HepG2 (cell line): ENCODE measurements around the gene NTMT1. TPM values are rescaled to one million over a fixed set of nuclear protein-coding genes. Genes with fewer than 3 reads are reported as not detected.

ENCODE experiments used
- FOXK1 ChIP-seq: sonication (generic); formaldehyde crosslinking; IDR thresholded peaks from 2 replicates; pipeline ENCODE4 v1.4.0; 2020; ENCODE audit warnings: low read depth, missing genetic modification reagents, borderline replicate concordance
- GABPA ChIP-seq, 2 experiments: IDR thresholded peaks; 2 replicates each; pipeline ENCODE4 v1.6.1; 2011 to 2016; ENCODE audit warnings: low read depth in 2 of 2, low read length in 1 of 2, missing biosample characterization in 1 of 2, missing genetic modification characterization in 1 of 2
- HDAC2 ChIP-seq: sonication (generic); formaldehyde crosslinking; IDR thresholded peaks from 2 replicates; pipeline ENCODE4 v1.4.0; 2020; ENCODE audit warnings: missing genetic modification reagents
- HNRNPK ChIP-seq: fragments of 200-400 bp; formaldehyde crosslinking; IDR thresholded peaks from 2 replicates; pipeline ENCODE4 v1.6.1; 2018; ENCODE audit warnings: low read length, low read depth, moderate library complexity, mild to moderate bottlenecking; ENCODE audit not compliant: poor library complexity, severe bottlenecking
- NBN ChIP-seq: fragments of 450-650 bp; conservative IDR thresholded peaks from 2 replicates; pipeline ENCODE4 v1.6.1; 2017
- ONECUT2 ChIP-seq: sonication (generic); formaldehyde crosslinking; IDR thresholded peaks from 2 replicates; pipeline ENCODE4 v1.4.0; 2020; ENCODE audit warnings: missing genetic modification reagents
- RFX5 ChIP-seq: IDR thresholded peaks from 2 replicates; pipeline ENCODE4 v1.6.1; 2011; ENCODE audit warnings: low read depth, low read length, improper control_type of control experiment
- ZKSCAN8 ChIP-seq: IDR thresholded peaks from 2 replicates; pipeline ENCODE4 v1.6.1; 2016; ENCODE audit warnings: borderline replicate concordance, missing genetic modification reagents, missing compliant biosample characterization
- ZNF256 ChIP-seq: sonication (generic); formaldehyde crosslinking; conservative IDR thresholded peaks from 2 replicates; pipeline ENCODE4 v1.4.0; 2020; ENCODE audit warnings: missing genetic modification reagents
- ZNF335 ChIP-seq: sonication (generic); formaldehyde crosslinking; IDR thresholded peaks from 2 replicates; pipeline ENCODE4 v1.4.0; 2020; ENCODE audit warnings: missing genetic modification reagents
- polyA plus RNA-seq, 8 experiments: library from polyadenylated mRNA; depleted of rRNA in 3 of 8; stranded (reverse) in 7 of 8; unstranded in 1 of 8; fragments of >200 nt; fragmentation: Illumina TruSeq in 4 of 8; extraction: Trizol in 4 of 8; gene quantifications; 2 replicates each; pipeline versions ENCODE4 v1.2.1 to v1.2.3, GENCODE V29; 2011 to 2016; ENCODE audit warnings: low read depth in 4 of 8, missing spikeins in 1 of 8, mixed read lengths in 1 of 8; ENCODE audit not compliant: insufficient read depth in 1 of 8
- total RNA-seq, 5 experiments: library from RNA; depleted of rRNA; stranded (reverse); fragments of >200 nt; fragmentation: Illumina TruSeq; extraction: Trizol; gene quantifications; 2 replicates each; pipeline ENCODE4 v1.2.3, GENCODE V29; 2016; ENCODE audit warnings: low read depth in 1 of 5
- TF ChIP-seq, protein P1 (sequence below): sonication (generic); formaldehyde crosslinking; IDR thresholded peaks from 2 replicates; pipeline ENCODE4 v1.4.0; 2020; ENCODE audit warnings: missing genetic modification reagents, mild to moderate bottlenecking, borderline replicate concordance
- TF ChIP-seq, protein P2 (sequence below): sonication (generic); formaldehyde crosslinking; IDR thresholded peaks from 2 replicates; pipeline ENCODE4 v1.5.0; 2020; ENCODE audit warnings: mild to moderate bottlenecking, missing genetic modification reagents
- TF ChIP-seq, protein P3 (sequence below): sonication (generic); formaldehyde crosslinking; IDR thresholded peaks from 2 replicates; pipeline ENCODE4 v1.8.0; 2022; ENCODE audit warnings: mild to moderate bottlenecking, missing genetic modification reagents, moderate library complexity
- TF ChIP-seq, protein P4 (sequence below): sonication (generic); formaldehyde crosslinking; IDR thresholded peaks from 2 replicates; pipeline ENCODE4 v1.4.0; 2020; ENCODE audit warnings: missing genetic modification reagents

The NTMT1 gene
- total and polyA plus RNA-seq, 2 of the 13 experiments (the other 11 are each of a cell fraction or from before 2014, with no cell fraction given): 49.1 to 53.8 TPM

GRCh38 chr9:129597355-129598088, 28.4 kb upstream of the NTMT1 start (continued):
- TF ChIP-seq, protein P1, sequence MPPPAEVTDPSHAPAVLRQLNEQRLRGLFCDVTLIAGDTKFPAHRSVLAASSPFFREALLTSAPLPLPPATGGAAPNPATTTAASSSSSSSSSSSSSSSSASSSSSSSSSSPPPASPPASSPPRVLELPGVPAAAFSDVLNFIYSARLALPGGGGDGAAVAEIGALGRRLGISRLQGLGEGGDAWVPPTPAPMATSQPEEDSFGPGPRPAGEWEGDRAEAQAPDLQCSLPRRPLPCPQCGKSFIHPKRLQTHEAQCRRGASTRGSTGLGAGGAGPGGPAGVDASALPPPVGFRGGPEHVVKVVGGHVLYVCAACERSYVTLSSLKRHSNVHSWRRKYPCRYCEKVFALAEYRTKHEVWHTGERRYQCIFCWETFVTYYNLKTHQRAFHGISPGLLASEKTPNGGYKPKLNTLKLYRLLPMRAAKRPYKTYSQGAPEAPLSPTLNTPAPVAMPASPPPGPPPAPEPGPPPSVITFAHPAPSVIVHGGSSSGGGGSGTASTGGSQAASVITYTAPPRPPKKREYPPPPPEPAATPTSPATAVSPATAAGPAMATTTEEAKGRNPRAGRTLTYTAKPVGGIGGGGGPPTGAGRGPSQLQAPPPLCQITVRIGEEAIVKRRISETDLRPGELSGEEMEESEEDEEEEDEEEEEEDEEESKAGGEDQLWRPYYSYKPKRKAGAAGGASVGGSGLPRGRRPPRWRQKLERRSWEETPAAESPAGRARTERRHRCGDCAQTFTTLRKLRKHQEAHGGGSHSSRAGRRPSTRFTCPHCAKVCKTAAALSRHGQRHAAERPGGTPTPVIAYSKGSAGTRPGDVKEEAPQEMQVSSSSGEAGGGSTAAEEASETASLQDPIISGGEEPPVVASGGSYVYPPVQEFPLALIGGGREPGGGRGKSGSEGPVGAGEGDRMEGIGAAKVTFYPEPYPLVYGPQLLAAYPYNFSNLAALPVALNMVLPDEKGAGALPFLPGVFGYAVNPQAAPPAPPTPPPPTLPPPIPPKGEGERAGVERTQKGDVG: no peak
- TF ChIP-seq ZNF335 (CRISPR knock-in tag) (no peak), ONECUT2 (CRISPR knock-in tag) (peak; percentile 54), HNRNPK (peak; percentile 97), ZKSCAN8 (CRISPR knock-in tag) (peak; percentile 66; the same call in 1 of the 2 replicates), GABPA (IDR thresholded peaks at IDR 0.05; ENCODE audit: low read depth, low read length) (no peak), GABPA (CRISPR knock-in tag; IDR thresholded peaks at IDR 0.05; ENCODE audit: low read depth) (peak; percentile 18; the same call in 1 of the 2 replicates), RFX5 (no peak), NBN (no peak), HDAC2 (CRISPR knock-in tag) (peak; percentile 68; the same call in 1 of the 2 replicates), FOXK1 (CRISPR knock-in tag) (peak; percentile 82; the same call in 1 of the 2 replicates), ZNF256 (CRISPR knock-in tag) (peak; percentile 45; the same call in 1 of the 2 replicates)
- TF ChIP-seq, protein P2, sequence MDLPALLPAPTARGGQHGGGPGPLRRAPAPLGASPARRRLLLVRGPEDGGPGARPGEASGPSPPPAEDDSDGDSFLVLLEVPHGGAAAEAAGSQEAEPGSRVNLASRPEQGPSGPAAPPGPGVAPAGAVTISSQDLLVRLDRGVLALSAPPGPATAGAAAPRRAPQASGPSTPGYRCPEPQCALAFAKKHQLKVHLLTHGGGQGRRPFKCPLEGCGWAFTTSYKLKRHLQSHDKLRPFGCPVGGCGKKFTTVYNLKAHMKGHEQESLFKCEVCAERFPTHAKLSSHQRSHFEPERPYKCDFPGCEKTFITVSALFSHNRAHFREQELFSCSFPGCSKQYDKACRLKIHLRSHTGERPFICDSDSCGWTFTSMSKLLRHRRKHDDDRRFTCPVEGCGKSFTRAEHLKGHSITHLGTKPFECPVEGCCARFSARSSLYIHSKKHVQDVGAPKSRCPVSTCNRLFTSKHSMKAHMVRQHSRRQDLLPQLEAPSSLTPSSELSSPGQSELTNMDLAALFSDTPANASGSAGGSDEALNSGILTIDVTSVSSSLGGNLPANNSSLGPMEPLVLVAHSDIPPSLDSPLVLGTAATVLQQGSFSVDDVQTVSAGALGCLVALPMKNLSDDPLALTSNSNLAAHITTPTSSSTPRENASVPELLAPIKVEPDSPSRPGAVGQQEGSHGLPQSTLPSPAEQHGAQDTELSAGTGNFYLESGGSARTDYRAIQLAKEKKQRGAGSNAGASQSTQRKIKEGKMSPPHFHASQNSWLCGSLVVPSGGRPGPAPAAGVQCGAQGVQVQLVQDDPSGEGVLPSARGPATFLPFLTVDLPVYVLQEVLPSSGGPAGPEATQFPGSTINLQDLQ: 0 out of 2 replicates have a peak, but pooled peaks have one; percentile 75
- TF ChIP-seq, protein P3, sequence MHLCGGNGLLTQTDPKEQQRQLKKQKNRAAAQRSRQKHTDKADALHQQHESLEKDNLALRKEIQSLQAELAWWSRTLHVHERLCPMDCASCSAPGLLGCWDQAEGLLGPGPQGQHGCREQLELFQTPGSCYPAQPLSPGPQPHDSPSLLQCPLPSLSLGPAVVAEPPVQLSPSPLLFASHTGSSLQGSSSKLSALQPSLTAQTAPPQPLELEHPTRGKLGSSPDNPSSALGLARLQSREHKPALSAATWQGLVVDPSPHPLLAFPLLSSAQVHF: no peak
- TF ChIP-seq, protein P4, sequence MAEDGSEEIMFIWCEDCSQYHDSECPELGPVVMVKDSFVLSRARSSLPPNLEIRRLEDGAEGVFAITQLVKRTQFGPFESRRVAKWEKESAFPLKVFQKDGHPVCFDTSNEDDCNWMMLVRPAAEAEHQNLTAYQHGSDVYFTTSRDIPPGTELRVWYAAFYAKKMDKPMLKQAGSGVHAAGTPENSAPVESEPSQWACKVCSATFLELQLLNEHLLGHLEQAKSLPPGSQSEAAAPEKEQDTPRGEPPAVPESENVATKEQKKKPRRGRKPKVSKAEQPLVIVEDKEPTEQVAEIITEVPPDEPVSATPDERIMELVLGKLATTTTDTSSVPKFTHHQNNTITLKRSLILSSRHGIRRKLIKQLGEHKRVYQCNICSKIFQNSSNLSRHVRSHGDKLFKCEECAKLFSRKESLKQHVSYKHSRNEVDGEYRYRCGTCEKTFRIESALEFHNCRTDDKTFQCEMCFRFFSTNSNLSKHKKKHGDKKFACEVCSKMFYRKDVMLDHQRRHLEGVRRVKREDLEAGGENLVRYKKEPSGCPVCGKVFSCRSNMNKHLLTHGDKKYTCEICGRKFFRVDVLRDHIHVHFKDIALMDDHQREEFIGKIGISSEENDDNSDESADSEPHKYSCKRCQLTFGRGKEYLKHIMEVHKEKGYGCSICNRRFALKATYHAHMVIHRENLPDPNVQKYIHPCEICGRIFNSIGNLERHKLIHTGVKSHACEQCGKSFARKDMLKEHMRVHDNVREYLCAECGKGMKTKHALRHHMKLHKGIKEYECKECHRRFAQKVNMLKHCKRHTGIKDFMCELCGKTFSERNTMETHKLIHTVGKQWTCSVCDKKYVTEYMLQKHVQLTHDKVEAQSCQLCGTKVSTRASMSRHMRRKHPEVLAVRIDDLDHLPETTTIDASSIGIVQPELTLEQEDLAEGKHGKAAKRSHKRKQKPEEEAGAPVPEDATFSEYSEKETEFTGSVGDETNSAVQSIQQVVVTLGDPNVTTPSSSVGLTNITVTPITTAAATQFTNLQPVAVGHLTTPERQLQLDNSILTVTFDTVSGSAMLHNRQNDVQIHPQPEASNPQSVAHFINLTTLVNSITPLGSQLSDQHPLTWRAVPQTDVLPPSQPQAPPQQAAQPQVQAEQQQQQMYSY (CRISPR knock-in tag): peak; percentile 56; the same call in 1 of the 2 replicates
